Forelimb muscle (tissue), 1 donor: ENCODE results near the gene MICAL3. TPM values are rescaled to one million over a fixed set of nuclear protein-coding genes. Genes with fewer than 3 reads are reported as not detected.

Experiments used
- DNase-seq: peaks from one replicate; pipeline ENCODE4 v3.0.0-alpha.2; 2013; ENCODE audit warnings: low read depth
- polyA plus RNA-seq: library from polyadenylated mRNA; unstranded; fragments of 120-200 nt; gene quantifications from one replicate; pipeline ENCODE4 v1.2.1, GENCODE V29; 2013; ENCODE audit not compliant: insufficient read length

MICAL3 gene
- polyA plus RNA-seq, 1 donor = 39.7 TPM

DNA sequence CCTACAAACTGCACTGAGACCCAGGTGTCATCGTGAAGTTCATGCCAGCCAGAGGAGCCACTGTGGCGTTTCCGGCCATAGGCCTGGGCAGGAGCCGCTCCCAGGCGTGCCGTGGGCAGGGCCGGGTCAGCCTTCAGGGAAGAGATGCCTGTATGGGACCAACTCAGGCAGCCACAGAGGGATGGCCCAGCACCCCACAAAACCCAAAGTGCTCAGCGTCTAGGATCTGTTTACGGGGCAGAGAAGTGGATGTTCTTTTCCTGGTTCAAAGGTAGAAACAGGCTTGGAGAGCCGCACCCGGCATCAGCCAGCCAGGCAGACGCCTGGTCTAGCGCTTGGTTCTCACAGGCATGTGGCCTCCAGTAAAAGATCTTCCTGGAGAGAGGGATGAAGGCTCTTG is 241.7 kb downstream of the MICAL3 start:
- DNase-seq = no peak

DNA sequence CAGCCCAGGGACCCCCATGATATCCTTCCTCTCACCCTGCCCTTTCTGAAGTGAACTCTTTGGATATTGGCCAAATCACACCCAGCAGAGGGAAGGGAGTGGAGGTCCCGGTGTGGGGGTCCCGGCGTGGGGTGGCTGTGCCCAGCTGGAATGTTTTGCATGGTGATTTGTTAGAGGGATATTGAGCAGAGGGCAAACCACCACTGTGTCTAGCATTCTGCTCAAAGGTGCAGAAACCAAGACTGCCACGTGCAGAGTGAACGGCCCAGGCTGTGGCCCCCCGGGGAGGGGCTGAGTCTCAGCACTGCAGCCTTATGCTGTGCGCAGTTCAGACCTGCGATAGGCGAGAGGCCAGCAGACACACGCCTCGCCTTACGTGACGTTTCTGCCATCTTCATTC is 242.2 kb downstream of the MICAL3 start:
- no peak for DNase-seq

DNA sequence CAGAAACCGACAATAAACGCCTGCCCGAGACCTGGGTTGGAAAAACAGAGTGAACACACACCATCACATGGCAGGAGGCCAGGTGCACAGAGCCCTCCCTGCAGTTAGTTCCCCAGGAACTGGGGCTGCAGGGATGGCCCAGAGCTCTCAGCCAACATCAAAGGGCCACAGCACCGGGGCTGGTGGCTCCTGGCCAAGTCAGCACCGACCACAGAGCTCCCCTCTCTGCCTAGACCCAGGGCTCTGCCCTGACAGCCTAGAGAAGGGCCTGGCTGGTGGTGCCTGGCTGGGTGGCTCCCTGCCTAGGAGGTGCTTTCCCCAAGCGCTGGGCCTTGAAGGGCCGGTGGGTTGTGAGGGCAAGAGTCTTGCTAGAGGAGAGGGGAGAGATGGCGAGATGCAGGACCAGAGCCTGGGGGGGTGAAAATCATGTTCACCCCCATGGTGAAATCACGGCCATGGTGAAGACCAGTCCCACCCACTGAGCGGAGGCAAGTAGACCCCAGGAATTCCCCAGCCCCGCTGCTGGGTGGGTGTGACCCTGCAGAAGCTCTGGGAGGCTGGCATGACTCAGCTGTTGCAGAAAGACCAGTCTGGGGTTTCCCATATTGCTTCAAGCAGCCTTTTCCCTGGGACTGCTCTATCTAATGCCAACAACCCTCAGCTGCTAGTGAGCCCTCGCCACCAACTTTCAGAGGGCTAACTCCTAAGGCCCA is 242.9 kb downstream of the MICAL3 start:
- DNase-seq = no peak

DNA sequence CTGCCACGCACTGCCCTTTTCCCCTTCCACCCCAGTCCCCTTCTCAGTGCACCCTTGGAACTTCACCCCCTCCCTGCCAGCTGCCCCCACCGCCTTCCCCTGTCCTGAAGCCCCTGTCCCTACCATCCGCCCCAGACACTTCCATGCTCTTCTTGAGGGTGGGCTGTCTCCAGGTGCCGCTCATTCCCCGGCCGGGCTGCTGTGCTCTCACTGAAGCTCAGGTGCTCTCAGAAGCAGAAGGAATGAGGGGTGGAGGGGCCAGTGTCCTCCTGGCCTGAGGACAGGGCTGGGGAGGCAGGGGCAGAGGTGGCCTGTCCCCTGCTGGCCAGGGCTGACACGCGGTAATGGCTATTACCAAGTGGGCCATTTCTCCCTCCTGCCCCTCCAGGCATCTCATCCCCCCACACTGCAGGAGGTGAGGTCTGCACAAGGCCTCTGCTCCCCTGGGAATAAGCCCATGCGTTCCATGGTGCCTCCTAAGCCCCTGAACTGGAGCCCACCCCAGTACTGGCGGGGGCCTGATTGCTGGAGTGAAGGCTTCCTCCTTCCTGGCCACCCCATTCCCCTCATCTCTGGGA is 243.5 kb downstream of the MICAL3 start:
- no peak for DNase-seq

DNA sequence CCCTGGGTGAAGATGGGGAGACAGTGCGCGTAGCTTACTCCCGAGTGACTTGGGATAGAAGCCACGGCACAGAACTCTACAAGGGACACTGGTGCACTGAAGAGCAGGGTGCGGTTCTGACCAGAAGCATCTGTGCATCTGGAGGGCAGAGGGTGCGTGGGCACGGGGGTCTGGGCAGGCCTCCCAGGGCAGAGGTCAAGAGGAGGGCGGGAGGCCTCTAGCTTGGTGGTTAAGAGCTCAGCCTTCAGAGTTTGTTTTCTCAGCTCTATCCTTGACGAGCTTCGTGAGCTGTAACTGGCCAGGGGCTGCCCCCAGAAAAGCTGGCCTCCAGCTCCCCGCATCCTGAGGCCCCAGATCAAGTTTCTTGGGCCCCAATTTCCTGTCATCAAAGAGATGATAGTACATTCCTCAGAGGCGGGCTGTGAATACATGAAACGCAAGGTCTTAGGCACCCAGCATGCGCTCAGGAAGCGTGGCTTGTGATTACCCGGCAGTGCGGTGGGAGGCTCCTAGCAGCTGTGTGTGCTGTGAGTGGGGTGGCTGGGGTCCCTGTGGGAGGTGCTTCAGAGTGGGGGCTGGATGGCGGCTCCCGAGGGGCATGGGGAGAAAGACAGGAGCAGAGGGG is 244.1 kb downstream of the MICAL3 start:
- DNase-seq = no peak

DNA sequence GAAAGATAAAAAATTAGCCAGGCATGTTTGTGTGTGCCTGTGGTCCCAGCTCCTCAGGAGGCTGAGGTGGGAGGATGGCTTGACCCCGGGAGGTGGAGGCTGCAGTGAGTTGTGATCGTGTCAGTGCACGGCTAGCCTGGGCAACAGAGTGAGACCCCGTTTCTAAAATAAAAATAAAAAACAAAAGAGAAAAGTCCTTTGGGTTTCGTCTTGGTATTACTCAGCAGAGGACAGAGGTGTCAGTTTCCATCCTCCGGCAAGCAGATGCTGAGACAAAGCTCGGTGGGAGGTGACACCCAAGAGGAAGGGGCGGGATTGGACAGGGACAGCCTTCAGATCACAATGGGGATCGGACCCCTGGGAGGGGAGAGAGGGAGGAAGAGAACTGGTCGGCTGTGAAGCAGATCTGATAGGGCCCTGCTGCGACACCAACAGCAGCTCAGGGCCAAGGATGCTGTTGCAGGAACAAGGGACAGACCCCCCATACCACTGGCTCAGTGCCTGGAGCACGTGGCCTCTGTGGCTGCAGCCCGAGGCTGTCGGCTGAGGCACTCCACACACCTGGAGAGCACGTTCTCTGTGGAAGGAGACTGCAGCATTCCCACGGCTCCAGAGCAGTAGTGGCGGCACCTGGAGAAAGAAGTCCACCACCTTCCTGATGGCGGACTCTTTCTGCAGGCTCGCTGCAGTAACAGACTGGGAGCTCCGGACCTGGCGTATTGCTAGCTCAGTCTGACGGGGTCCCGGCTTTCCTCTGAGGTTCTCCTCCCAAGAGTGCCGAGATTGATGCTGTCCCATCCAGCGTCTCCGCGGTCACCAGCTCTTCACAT is 244.9 kb downstream of the MICAL3 start:
- no peak for DNase-seq

DNA sequence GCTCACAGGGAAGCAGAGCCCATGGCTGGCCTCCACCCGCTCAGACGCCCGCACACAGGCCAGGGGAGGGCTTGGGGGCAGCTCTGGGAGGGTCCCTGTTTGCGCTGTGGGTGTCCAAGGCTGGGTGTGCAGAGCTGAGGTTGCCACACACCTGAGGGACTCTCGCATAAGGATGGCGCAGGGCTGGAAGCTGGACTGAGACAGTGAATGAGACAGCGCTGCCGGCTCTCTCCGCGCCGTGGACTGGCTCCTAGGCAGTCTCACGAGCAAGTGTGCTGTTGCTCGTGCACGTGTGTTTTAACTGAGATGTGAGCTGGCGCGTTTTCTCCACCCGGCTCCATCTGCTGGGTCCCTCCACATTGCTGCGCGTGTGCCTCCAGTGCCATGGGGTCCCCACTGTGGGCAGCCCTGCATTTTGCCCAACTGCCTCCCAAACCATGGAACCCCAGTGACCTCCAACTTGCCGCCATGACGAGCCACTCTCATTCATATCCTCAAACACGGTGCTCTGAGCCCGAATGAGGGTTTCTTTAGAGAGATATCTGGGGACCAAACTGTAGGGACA is 245.9 kb downstream of the MICAL3 start:
- no peak for DNase-seq

DNA sequence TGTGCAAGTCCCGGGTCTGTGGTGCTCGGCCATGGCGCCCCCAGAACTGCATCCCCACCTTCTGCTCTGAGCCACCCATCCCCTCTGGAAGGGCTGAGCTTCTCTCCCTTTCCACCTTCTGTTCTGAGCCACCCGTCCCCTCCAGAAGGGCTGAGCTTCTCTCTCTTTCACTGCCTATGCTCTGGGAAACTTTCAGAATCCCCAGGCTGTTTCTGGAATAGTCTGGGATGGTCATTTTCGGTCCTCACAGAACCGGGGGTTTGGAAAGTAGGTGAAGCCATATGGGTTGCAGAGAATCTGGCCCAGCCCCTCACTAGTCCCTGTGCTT is 246.7 kb downstream of the MICAL3 start:
- no peak for DNase-seq

DNA sequence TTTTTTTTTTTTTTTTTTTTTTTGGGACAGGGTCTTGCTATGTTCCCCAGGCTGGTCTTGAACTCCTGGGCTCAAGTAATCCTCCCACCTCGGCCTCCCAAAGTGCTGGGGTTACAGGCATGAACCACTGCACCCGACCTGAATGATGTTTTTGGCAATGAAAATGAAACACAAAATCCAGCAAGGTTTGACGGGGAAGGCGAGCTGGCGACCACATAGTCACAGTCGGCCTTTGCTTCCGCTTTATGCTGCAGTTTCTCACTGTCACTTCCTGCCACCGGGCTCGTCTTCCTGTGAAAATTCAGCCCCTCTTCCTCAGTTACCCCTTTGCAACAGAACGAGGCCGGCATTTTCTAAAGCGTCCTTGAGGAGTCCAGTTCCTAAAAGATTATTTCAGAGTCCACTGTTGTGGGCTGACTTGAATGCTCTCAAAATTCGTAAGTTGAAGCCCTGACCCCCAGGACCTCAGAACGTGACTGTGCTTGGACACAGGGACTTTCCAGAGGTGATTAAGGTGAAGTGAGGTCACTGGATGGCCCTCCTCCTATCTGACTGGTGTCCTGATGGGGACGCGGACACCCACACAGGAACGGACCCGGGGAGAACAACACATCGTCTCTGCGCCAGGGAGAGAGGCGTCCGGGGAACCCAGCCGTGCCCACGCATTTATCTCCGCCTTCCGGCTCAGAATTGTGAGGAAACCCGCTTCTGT is 247.2 kb downstream of the MICAL3 start:
- no peak for DNase-seq

DNA sequence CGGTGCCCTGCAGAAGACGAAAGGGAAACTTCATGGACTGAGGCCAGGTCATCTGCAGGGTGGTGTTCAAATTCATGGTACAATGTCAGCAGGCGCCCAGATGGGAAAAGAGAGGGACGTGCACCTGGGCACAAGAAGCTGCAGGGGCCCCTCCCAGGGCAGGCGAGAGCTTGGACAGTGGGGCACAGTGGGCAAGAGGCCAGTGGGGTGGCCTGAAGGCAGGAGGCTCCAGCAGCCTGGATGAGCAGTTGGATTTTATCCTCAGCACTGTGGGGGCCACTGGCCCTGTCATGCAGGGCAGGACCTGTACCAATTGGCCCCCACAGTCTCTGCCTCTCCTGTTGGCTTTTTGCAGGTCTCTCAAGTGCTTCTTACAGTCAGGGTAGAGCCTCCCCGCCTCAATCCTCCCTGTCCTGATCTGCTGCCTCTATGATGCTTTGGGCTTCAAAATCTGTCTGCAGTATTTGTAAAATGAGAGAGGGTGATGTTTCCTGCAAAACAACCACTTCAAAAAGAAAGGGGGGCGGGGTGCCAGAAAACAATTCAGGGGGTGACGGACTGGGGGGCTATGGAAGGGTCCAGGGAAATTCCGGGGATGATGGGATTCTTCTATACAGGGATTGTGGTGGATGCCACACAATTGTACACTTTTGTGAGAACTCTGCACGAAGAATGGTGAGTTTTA is 248.4 kb downstream of the MICAL3 start:
- no peak for DNase-seq

DNA sequence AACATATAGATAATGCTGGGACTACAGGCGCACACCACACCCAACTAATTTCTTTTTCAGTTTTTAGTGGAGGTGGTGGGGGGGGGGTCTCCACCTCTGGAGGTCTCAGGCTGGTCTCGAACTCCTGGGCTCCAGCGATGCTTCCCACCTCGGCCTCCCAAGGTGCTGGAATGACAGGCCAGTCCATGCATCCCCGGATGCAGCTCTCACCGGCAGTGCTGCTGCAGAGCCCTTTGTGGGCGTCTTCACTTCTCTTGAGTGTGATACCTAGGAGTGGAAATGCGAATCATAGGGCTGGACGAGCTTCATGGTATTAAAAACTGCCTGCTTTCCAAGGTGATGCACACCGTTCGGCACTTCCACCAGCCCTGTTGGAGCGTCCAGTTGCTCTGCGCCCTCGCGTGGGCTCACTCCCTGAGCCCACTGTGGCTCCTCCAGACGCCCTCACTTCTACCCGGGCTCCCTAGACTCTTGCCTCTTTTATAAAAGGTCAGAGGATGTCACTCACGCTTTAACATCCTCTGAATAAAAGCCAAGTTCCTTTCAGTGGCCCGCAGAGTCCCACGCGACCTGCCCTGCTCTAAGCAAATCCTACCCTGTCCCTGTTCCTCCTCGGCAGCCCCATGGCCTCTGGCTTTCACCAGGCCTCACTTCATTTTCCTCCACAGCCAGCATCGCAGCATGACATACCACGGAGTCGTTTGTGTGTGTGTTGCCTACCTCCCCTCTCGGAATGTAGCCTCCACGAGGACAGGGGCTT is 249.3 kb downstream of the MICAL3 start:
- DNase-seq = no peak

DNA sequence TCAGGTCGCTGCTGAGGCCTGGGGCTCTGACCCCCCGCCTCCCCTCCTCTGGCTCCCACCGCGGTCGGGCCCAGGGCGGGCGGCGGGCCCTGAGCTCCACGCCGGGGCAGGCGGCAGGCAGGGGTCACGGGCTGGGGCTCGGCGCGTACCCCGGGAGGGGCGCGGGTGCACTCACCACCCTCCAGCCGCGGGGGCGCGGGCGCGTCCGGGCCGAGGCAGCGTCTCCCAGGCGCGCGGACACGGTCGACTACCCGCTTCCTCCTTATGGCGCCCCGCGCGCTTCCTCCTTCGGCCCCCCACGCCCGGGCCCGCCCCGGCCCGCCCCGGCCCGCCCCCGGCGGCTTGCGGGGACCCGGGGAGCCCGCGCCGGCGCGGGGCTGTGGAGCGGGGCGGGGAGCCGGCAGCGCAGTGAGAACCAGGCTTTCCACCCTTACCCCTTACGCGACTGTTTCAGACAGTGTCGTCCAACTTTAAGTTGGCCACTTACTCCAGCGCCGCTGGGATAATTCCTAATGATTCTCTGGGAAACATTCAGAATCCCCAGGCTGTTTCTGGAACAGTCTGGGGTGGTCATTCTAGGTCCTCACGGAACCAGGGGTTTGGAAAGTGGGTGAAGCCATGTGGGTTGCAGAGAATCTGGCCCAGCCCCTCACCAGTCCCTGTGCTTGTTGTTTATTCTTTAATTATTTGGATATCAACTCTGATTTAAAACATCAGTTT is 250.0 kb downstream of the MICAL3 start, which contains the start of gene BID:
TSS of gene BID (minus strand) at position 264 of the 720 bp plus-strand sequence. CDS start 24,353 bp downstream, outside the sequence.
- no peak for DNase-seq

DNA sequence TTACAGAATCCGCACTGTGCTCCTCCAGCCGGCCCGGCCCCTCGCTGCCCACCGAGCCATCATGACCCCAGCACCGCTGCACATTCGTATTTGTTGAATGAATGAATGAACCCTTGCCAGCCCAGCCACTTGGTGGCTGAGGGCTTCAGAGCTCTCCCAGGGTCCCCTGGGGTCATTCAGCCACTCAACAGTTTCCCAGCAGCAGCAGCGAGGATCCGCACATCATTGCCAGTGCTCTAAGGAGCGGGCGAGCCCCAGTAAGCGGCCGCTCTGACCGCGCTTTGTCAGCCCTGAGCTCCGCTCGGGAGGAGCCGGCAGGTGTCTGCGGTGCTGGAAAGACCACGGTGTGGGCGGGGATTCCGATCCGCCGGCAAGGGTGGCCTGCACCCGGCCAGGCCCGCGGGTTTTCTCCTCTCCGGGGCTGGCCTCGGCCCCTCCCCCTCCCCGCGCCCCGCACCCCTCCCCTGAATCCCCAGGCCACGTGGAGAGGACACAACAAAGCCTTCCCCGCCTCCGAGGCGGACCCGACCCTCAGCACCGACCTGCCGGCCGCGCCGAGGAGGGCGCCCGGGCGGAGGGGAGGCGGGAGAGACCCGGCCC is 250.7 kb downstream of the MICAL3 start:
- DNase-seq = no peak

DNA sequence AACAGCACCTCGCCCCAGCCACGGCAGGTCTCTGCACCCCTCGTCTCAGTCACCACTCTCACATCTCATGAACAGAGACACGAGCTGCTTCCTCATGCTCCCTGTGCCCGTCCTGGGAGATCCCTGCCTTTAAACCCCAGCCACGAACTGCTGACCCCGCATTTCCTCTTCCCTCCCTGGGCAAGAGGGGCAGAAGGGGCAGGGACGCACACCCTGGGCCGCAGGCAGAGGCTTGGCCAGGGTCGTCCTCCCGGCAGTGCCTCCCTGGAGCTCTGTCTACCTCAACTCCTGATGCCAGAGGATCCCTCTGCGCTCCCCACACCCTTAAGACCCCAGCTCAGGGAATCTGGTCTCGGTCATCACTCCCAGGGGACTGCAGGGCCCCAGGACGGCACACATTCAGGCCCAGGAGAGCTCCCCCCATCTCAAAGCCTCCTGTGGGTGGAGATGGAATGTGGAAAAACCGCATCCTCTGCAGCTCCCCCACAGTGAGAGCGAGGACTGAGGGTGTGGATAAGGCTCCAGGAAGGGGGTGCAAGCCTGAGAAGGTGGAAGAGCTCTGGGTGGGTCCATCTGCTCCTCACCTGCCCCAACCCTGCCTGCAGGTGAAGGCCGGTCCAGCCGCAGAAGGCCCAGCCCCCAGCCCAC is 251.3 kb downstream of the MICAL3 start:
- DNase-seq = no peak

DNA sequence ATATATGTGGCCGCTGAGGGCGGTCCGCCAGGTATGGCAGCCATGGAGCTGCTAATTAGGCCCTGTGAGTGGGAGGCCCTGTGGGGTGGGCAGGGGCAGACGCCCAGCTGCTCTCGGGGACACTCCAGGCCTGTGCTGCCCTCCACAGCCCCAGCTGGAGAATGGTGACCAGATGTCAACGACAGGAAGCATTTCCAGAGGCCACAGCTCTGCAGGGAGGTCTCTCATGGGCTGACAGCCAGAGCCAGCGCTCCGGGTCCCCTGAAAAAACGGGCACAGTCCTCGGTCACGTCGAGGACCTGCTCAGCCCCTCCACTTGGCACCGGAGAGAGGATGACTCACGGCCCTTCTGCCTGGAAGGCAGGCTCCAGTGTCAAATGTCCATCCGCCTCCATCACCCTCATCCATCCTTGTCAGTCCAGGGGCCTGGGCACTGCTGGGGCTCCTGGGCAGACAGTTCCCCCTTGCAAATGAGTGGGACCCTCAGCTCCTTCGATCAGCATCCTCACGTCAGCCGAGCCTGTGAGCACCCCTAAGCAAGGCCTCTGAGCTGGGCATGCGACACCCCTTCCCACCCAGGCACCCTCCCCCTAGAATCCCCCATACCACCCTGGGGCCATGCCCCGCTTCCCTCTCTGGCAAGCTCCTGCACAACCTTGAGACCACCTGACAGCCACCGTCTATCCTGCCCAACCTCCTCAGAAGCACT is 252.0 kb downstream of the MICAL3 start:
- DNase-seq = no peak

DNA sequence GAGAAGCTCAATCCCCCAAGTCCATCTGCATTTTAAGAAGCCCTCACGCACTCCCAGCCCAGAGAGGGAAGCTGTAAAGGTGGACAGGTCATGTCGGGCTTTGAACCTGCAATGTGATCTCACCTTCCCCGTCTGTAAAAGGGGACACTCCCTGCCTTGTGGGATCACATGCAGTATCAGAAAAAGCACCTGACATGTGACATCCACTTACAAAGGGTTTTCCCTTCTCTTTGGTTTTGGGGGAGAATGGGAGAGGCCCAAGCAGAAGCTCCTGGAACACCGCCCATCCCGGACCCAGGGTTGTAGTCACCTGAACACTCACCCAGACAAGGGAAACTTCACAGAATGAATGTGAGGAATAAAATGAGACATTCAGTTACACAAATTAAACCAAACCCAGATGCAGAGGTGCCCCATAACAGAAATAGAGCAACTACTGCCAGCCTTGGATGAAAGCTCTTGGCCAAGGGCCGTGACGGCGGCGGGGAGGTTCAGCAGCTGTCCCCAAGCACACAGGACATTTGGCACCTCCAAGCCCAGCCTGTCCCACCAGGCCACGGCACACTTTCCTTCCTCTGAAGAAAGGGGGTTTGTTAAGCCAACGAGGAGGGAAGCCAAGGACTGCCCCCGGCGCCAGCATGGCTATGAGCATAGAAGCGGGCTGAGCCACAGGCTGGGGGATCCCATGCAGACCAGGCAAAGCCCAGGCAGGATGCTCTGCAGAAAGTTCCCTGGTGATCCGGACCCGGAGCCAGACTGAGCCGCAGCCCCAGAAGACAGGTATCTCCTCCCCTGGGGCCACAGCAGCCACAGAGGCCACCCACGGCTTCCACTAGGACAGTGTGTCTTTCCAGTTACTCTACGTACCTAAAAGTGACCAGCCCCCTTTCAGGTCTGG is 253.9 kb downstream of the MICAL3 start:
- DNase-seq = no peak

DNA sequence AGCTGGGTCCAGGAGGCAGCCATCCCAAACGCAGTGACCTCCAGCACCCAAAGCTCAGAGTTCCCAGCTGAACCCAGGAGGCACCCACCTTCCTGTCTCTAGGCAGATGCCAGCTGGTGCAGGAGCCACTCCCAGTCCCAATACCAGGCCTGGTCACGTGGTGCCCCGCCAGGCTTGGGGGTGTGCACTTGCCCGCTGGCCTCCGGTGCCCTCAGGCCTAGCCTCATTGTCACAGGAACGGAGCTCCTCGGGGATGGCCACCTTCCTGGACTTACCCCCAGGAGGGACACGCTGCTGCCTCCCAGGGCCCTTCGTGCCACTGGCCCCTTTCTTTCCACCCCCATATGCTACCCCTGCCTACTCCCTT is 254.7 kb downstream of the MICAL3 start:
- DNase-seq = no peak
